Type B pancreatic cell (in vitro differentiated cells): ENCODE results near the gene PVALEF. TPM values are rescaled to one million over a fixed set of nuclear protein-coding genes. Genes with fewer than 3 reads are reported as not detected.
A peak's percentile ranks its signal among the peaks of the same experiment; 100 is the strongest.

Experiments
- DNase-seq: peaks from one replicate; pipeline ENCODE4 v3.0.0; 2021; ENCODE audit warnings: mixed read lengths; ENCODE audit not compliant: unreplicated experiment; ENCODE audit errors: extremely low spot score
- H3K27ac Mint-ChIP-seq: 2 replicates; pipeline ENCODE4 v1.8.0; 2021; ENCODE audit warnings: mild to moderate bottlenecking, mixed read lengths
- H3K27me3 Mint-ChIP-seq: 2 replicates; pipeline ENCODE4 v1.8.0; 2021; ENCODE audit warnings: mixed read lengths
- H3K36me3 Mint-ChIP-seq: 2 replicates; pipeline ENCODE4 v1.8.0; 2021; ENCODE audit warnings: mixed read lengths
- H3K4me1 Mint-ChIP-seq: one replicate; pipeline ENCODE4 v1.8.0; 2021; ENCODE audit warnings: mixed read lengths; ENCODE audit not compliant: unreplicated experiment
- H3K4me3 Mint-ChIP-seq: 2 replicates; pipeline ENCODE4 v1.8.0; 2021; ENCODE audit warnings: mild to moderate bottlenecking, mixed read lengths
- H3K9me3 Mint-ChIP-seq: 2 replicates; pipeline ENCODE4 v1.8.0; 2021; ENCODE audit warnings: mixed read lengths
- total RNA-seq: library from RNA; stranded (reverse); gene quantifications from 2 replicates; pipeline ENCODE4 v1.2.1, GENCODE V29; 2021; ENCODE audit warnings: low replicate concordance
- TF ChIP-seq, protein P1 (sequence below): fragments of 200-600 bp; sonication (generic); conservative IDR thresholded peaks from 2 replicates; pipeline ENCODE4 v1.5.0; 2021; ENCODE audit warnings: antibody characterized with exemption, mild to moderate bottlenecking

Gene PVALEF
- total RNA-seq, 1 donor from 2014 or later = not detected

DNA sequence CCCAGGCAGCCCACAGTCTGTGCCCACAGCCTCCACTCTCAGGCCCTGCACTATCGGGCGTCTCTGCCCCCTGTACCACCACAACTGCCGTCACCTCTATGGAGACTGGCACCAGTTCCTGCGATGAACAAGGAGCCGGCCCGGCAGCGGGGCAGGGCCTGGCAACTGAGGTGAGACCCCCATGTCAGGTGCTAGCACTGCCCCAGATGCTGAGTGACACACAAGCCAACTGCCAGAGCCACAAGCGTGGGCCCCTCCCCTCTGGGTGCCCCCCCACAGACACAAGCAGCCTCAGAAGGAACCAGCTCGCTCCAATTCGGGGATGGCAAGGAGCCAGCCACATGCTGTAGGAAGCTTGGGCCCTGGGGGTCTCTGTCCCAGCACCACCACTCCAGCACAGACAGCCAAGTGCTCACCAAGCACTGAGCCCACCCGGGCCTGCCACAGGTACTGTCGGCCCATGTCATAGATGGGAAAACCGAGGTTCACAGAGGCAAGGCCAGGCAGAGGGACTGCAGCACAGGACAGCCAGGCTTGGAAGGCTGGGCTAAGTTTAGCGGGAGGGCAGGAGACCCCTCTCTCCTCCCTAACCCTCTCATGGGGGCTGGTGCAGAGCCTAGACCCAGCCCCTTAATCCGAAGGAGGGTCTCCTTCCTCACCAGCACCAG lies 1.5 kb upstream of the PVALEF start:
- TF ChIP-seq, protein P1, sequence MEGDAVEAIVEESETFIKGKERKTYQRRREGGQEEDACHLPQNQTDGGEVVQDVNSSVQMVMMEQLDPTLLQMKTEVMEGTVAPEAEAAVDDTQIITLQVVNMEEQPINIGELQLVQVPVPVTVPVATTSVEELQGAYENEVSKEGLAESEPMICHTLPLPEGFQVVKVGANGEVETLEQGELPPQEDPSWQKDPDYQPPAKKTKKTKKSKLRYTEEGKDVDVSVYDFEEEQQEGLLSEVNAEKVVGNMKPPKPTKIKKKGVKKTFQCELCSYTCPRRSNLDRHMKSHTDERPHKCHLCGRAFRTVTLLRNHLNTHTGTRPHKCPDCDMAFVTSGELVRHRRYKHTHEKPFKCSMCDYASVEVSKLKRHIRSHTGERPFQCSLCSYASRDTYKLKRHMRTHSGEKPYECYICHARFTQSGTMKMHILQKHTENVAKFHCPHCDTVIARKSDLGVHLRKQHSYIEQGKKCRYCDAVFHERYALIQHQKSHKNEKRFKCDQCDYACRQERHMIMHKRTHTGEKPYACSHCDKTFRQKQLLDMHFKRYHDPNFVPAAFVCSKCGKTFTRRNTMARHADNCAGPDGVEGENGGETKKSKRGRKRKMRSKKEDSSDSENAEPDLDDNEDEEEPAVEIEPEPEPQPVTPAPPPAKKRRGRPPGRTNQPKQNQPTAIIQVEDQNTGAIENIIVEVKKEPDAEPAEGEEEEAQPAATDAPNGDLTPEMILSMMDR = no peak
- Mint-ChIP-seq H3K27me3 (peaks cover 3% of the 10 kb centered on the region), H3K27ac (no peak overlapping the region), H3K4me1 (no peaks in the 10 kb centered on the region), H3K9me3 (no peaks in the 10 kb centered on the region), H3K36me3 (no peaks in the 10 kb centered on the region), H3K4me3 (no peak overlapping the region)
- no peak for DNase-seq

DNA sequence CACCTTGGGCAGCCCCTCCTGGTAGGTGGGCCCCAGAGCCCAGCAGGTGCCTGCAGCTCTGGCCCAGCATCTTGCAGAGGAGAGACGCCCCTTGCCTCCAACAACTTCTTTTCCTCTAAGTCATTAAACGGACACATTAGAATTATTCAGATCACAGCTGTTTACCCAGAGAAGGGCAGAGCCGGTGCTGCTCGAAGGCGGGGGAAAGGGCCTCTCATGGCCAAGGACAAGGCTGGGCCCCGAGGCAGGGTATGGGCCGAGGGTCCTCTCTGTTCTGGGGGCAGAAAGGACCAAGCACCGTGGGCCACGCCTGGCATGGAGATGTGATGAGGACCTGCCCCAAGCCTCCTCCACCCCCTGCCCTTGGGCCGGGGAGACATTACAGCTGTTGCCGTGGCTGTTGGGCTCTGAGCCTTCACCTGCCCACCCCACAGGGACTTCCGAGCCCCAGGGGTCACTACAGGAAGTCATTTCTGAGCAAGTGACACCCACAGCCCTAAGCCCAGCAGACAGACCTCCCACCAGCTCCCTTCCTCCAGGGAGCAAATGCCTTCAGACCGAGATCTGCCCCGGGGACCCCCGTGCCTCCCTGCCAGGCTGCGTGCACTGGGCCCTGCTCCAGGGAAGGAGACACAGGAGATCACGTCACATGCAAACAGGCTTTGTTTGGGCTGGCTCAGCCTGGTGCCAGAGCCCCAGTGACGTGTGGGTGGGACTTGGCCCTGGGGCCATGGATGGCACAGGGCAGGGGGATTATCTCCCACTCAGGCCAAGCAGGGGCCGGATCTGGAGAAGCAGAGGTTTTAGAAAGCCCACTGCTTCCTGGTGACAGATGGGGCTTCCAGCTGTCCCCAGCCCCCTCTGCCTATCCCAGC lies 699 bp upstream of the PVALEF start:
- no peaks in the 10 kb centered on the region for H3K9me3 Mint-ChIP-seq

DNA sequence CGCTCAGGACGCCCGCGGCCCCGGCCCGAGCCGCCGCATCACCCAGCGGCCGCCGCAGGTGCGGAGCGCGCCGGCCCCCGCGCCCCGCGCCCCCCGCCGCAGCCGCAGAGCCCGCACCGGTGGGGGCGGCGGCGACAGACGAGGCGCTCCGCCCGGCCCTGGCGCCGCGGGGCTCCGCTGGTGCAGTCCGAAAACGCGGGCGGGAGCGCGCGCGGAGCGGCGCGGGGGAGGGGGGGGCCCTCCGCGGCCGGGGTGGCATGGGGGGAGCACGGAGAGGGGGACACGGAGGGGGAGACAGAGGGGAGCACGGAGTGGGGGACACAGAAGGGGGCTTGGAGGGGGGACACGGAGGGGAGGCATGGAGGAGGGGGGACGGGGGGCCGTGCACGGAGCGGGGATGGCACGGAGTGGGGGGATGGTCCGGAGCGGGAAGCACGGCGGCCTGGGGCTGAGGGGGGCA lies 756 bp downstream of the PVALEF start, which contains the start of gene AATK:
Gene AATK (minus strand): TSS at position 189 of the 460 bp plus-strand sequence. CDS start 229 bp downstream, outside the sequence.
- Mint-ChIP-seq H3K9me3 (no peaks in the 10 kb centered on the region), H3K27ac (no peak within 1 kb of the TSS), H3K36me3 (no peaks in the 10 kb centered on the region), H3K4me3 (peak within 1 kb of the TSS; percentile 73), H3K4me1 (no peaks in the 10 kb centered on the region), H3K27me3 (peaks cover 3% of the 10 kb centered on the region)
- DNase-seq = no peak
- TF ChIP-seq, protein P1 = no peak

More for the DNA sequence above, 699 bp upstream of the PVALEF start:
- H3K27ac Mint-ChIP-seq = peak overlapping the region; percentile 46
- H3K4me3 Mint-ChIP-seq = peak overlapping the region; percentile 67
- DNase-seq = no peak
- no peaks in the 10 kb centered on the region for H3K4me1 Mint-ChIP-seq
- TF ChIP-seq, protein P1 = no peak
- H3K36me3 Mint-ChIP-seq = no peaks in the 10 kb centered on the region
- H3K27me3 Mint-ChIP-seq = peaks cover 3% of the 10 kb centered on the region

DNA sequence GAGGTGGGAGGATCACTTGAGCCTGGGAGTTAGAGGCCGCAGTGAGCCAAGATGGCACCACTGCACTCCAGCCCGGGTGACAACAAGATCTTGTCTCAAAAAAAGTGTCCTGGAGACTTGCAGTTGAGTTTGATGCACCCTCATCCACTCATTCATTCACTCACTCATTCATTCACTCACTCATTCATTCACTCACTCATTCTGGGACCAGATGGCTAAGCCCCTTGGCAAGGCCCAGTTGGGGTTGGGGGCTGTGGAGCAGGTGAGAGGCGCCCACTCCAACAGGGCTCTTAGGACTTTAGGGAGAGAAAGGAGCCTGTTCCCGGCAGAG lies 1.9 kb downstream of the PVALEF start:
- peaks cover 3% of the 10 kb centered on the region for H3K27me3 Mint-ChIP-seq
- H3K36me3 Mint-ChIP-seq = no peaks in the 10 kb centered on the region
- H3K4me3 Mint-ChIP-seq = peak overlapping the region; percentile 70
- no peaks in the 10 kb centered on the region for H3K9me3 Mint-ChIP-seq
- no peak for DNase-seq
- TF ChIP-seq, protein P1 = no peak
- H3K27ac Mint-ChIP-seq = no peak overlapping the region
- H3K4me1 Mint-ChIP-seq = peaks cover 5% of the 10 kb centered on the region

GRCh38 chr17:81167638-81168037 lies 2.3 kb downstream of the PVALEF start:
- Mint-ChIP-seq H3K4me1 (peaks cover 5% of the 10 kb centered on the region), H3K36me3 (no peaks in the 10 kb centered on the region), H3K4me3 (no peak overlapping the region), H3K9me3 (no peaks in the 10 kb centered on the region), H3K27me3 (peaks cover 3% of the 10 kb centered on the region), H3K27ac (no peak overlapping the region)
- TF ChIP-seq, protein P1 = no peak
- DNase-seq = no peak
